PC-3 (cell line): Measurements from ENCODE around the gene EBPL.

Experiments used
- CTCF ChIP-seq: fragments of 300-600 bp; sonication (generic); conservative IDR thresholded peaks from 2 replicates; pipeline ENCODE4 v1.5.1; 2017; ENCODE audit warnings: antibody characterized with exemption, low read depth, mild to moderate bottlenecking, low read length
- EZH2phosphoT487 ChIP-seq: fragments of 300-600 bp; sonication (generic); IDR thresholded peaks from 2 replicates; pipeline ENCODE4 v1.6.1; 2018; ENCODE audit warnings: mild to moderate bottlenecking, antibody characterized with exemption, low read length, borderline replicate concordance

GRCh38 chr13:49633710-49634109 lies 57.6 kb downstream of the EBPL start:
- no peak for TF ChIP-seq CTCF
- no peak for TF ChIP-seq EZH2phosphoT487
